ENCODE results near the gene CDK7.
"Not testable (repeated sequence)": the region's sequence is repeated elsewhere in the genome, so short reads cannot be mapped to it uniquely, and the experiment has no call there.

The CDK7 gene

GRCh38 chr5:69238760-69239251 is 4.1 kb downstream of the CDK7 start:
- DNase-seq: no peak

GRCh38 chr5:69242215-69242927 is 7.7 kb downstream of the CDK7 start:
- no peak for DNase-seq

GRCh38 chr5:69245031-69245430 is 10.3 kb downstream of the CDK7 start:
- no peak for DNase-seq

GRCh38 chr5:69248019-69248418 is 13.3 kb downstream of the CDK7 start:
- no peak for DNase-seq

- no peak for DNase-seq
Observed at GRCh38 chr5:69250593-69250992, 15.9 kb downstream of the CDK7 start.

GRCh38 chr5:69252437-69252836 is 17.8 kb downstream of the CDK7 start:
- DNase-seq: no peak

- not testable (repeated sequence) for DNase-seq
Observed at GRCh38 chr5:69255940-69256339, 21.3 kb downstream of the CDK7 start.

GRCh38 chr5:69257577-69257976 is 22.9 kb downstream of the CDK7 start:
- DNase-seq: no peak

- no peak for DNase-seq
Observed at GRCh38 chr5:69261034-69261433, 26.3 kb downstream of the CDK7 start.

- DNase-seq: no peak
Observed at GRCh38 chr5:69265931-69266330, 31.2 kb downstream of the CDK7 start.

- DNase-seq: no peak
Observed at GRCh38 chr5:69268899-69269298, 34.2 kb downstream of the CDK7 start.

- DNase-seq: no peak
Observed at GRCh38 chr5:69270840-69271239, 36.2 kb downstream of the CDK7 start.

GRCh38 chr5:69271376-69271775 is 36.7 kb downstream of the CDK7 start:
- DNase-seq: no peak

GRCh38 chr5:69275563-69275962 is 40.9 kb downstream of the CDK7 start:
- DNase-seq: no peak

- DNase-seq: no peak
Observed at GRCh38 chr5:69276422-69277174, 41.9 kb downstream of the CDK7 start.

GRCh38 chr5:69279517-69279916 is 44.8 kb downstream of the CDK7 start:
- no peak for DNase-seq

GRCh38 chr5:69281114-69281513 is 46.4 kb downstream of the CDK7 start:
- no peak for DNase-seq

- DNase-seq: no peak
Observed at GRCh38 chr5:69284203-69284602, 49.5 kb downstream of the CDK7 start.

GRCh38 chr5:69285448-69286116 is 50.9 kb downstream of the CDK7 start:
- DNase-seq: no peak

GRCh38 chr5:69288069-69288468 is 53.4 kb downstream of the CDK7 start:
- no peak for DNase-seq

- no peak for DNase-seq
Observed at GRCh38 chr5:69288688-69289087, 54.0 kb downstream of the CDK7 start.

GRCh38 chr5:69292306-69292705 is 57.6 kb downstream of the CDK7 start:
- DNase-seq: no peak

GRCh38 chr5:69293882-69294281 is 59.2 kb downstream of the CDK7 start:
- DNase-seq: no peak

Measured in activated CD4-positive, alpha-beta T cell treated with anti-CD3 and anti-CD28 coated beads, Interleukin-2, Interleukin-6, amounts not matched to agents 100 ng/mL and 50 ng/mL, durations not matched to agents 16 hours and 8 hours (primary cell).